PFSK-1 (cell line): ENCODE measurements around the gene EML4.

Experiments used
- POLR2AphosphoS5 ChIP-seq: IDR thresholded peaks from 2 replicates; pipeline ENCODE4 v1.6.1; 2012; ENCODE audit warnings: low read depth, mild to moderate bottlenecking, control low read depth, low read length, moderate library complexity
- TF ChIP-seq, protein P1 (sequence below), 2 experiments: IDR thresholded peaks; 2 replicates each; pipeline versions ENCODE4 v1.6.1 to v1.8.0; 2011 to 2012; ENCODE audit warnings: low read depth in 2 of 2, low read length in 2 of 2, control low read depth in 1 of 2, inconsistent platforms in 1 of 2, mild to moderate bottlenecking in 1 of 2, moderate library complexity in 1 of 2; ENCODE audit not compliant: insufficient read depth in 1 of 2

DNA sequence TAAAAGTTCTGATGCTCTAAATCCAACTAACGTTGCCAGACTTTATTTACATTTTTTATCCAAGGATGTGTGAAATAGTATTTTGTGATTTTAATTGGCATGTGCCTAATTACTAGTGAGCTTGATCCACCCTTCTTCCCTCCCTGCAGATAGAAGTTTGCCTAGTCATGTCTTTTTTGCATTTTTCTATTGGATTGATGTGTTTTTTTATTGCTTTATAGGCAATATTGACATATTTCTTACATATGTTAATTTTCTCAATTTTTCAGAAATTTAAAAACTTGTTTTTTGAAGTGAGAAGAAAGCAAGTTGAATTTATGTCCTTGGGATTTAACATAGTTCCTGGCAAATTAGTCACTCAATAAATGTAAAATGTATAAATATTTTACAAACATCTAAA, 56.4 kb downstream of the EML4 start:
- TF ChIP-seq POLR2AphosphoS5, result no peak
- TF ChIP-seq, protein P1, sequence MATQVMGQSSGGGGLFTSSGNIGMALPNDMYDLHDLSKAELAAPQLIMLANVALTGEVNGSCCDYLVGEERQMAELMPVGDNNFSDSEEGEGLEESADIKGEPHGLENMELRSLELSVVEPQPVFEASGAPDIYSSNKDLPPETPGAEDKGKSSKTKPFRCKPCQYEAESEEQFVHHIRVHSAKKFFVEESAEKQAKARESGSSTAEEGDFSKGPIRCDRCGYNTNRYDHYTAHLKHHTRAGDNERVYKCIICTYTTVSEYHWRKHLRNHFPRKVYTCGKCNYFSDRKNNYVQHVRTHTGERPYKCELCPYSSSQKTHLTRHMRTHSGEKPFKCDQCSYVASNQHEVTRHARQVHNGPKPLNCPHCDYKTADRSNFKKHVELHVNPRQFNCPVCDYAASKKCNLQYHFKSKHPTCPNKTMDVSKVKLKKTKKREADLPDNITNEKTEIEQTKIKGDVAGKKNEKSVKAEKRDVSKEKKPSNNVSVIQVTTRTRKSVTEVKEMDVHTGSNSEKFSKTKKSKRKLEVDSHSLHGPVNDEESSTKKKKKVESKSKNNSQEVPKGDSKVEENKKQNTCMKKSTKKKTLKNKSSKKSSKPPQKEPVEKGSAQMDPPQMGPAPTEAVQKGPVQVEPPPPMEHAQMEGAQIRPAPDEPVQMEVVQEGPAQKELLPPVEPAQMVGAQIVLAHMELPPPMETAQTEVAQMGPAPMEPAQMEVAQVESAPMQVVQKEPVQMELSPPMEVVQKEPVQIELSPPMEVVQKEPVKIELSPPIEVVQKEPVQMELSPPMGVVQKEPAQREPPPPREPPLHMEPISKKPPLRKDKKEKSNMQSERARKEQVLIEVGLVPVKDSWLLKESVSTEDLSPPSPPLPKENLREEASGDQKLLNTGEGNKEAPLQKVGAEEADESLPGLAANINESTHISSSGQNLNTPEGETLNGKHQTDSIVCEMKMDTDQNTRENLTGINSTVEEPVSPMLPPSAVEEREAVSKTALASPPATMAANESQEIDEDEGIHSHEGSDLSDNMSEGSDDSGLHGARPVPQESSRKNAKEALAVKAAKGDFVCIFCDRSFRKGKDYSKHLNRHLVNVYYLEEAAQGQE (IDR thresholded peaks at IDR 0.05; ENCODE audit: insufficient read depth in 1 of 2, low read depth in 2 of 2, low read length in 2 of 2), result no peak
